ENCODE measurements around the gene SH2D4B. TPM values are rescaled to one million over a fixed set of nuclear protein-coding genes. Genes with fewer than 3 reads are reported as not detected.

The SH2D4B gene
- total RNA-seq, 2 donors from 2014 or later: 0.92 TPM; not detected in 1

DNA sequence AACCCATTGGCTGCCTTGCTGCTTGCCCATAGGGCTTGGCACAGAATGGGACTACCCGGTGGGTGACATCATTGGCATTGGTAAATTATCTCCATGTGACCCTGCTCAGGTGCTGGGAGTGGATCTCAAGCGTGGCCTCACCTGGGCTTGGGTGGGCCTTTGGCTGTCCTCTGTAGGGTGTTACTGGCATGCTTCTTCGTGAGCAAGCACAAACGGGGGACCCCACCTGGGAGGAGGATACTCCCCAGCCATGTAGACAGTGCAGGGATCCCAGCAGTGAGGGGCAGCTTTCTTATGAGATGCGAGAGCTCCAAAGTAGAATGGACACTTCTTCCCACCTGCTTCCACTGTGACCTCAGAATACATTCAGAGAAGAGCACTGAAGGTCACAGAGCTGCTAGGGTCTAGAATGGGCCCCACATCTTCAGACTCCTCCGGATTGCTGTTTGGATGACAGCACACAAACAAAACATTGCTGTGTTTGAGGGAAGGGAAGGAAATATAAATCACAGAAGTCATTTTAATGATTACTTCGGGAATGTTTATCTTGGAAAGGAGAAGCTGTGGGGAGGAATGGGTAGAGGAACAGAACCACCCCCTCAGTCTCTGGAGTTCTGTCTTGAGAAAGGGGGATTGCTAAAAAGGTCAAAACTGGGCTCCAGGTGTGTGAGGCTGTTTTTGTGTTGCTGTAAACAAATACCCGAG is 75.9 kb downstream of the SH2D4B start:
- H3K4me1 ChIP-seq (ENCODE audit: control insufficient read depth in 1 of 2, low read depth in 2 of 2): peaks cover 0 to 11% of the 10 kb centered on the region in 2 donors
- DNase-seq (ENCODE audit: low spot score): no peak
- no peak overlapping the region for H3K4me3 ChIP-seq
- TF ChIP-seq, protein P1, sequence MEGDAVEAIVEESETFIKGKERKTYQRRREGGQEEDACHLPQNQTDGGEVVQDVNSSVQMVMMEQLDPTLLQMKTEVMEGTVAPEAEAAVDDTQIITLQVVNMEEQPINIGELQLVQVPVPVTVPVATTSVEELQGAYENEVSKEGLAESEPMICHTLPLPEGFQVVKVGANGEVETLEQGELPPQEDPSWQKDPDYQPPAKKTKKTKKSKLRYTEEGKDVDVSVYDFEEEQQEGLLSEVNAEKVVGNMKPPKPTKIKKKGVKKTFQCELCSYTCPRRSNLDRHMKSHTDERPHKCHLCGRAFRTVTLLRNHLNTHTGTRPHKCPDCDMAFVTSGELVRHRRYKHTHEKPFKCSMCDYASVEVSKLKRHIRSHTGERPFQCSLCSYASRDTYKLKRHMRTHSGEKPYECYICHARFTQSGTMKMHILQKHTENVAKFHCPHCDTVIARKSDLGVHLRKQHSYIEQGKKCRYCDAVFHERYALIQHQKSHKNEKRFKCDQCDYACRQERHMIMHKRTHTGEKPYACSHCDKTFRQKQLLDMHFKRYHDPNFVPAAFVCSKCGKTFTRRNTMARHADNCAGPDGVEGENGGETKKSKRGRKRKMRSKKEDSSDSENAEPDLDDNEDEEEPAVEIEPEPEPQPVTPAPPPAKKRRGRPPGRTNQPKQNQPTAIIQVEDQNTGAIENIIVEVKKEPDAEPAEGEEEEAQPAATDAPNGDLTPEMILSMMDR (IDR thresholded peaks at IDR 0.05): no peak
- H3K9me3 ChIP-seq: no peaks in the 10 kb centered on the region
- no peak for ATAC-seq (ENCODE audit: insufficient number of reproducible peaks, low FRiP score, low read depth)
- H3K27me3 ChIP-seq (replicated peaks; ENCODE audit: insufficient read depth): no peaks in the 10 kb centered on the region
- no peak overlapping the region for H3K27ac ChIP-seq
- H3K36me3 ChIP-seq: no peaks in the 10 kb centered on the region

GRCh38 chr10:80614576-80615416 is 77.1 kb downstream of the SH2D4B start:
- Histone ChIP-seq H3K27ac (no peak overlapping the region), H3K36me3 (no peaks in the 10 kb centered on the region), H3K9me3 (no peaks in the 10 kb centered on the region), H3K4me1 (ENCODE audit: control insufficient read depth in 1 of 2, low read depth in 2 of 2) (peaks cover 0 to 11% of the 10 kb centered on the region in 2 donors), H3K27me3 (replicated peaks; ENCODE audit: insufficient read depth) (no peaks in the 10 kb centered on the region), H3K4me3 (no peak overlapping the region)
- DNase-seq (ENCODE audit: low spot score) (no peak), ATAC-seq (ENCODE audit: insufficient number of reproducible peaks, low FRiP score, low read depth) (no peak)
- TF ChIP-seq, protein P1 (IDR thresholded peaks at IDR 0.05): no peak

- TF ChIP-seq, protein P1 (IDR thresholded peaks at IDR 0.05): no peak
- no peaks in the 10 kb centered on the region for H3K36me3 ChIP-seq
- no peak overlapping the region for H3K4me3 ChIP-seq
- H3K27ac ChIP-seq: no peak overlapping the region
- H3K4me1 ChIP-seq (ENCODE audit: control insufficient read depth in 1 of 2, low read depth in 2 of 2): no peaks in the 10 kb centered on the region
- DNase-seq (ENCODE audit: low spot score) (no peak), ATAC-seq (ENCODE audit: insufficient number of reproducible peaks, low FRiP score, low read depth) (no peak)
- no peaks in the 10 kb centered on the region for H3K27me3 ChIP-seq (replicated peaks; ENCODE audit: insufficient read depth)
- H3K9me3 ChIP-seq: no peaks in the 10 kb centered on the region
Observed at GRCh38 chr10:80617807-80618206, 80.1 kb downstream of the SH2D4B start.

GRCh38 chr10:80619036-80619435 is 81.3 kb downstream of the SH2D4B start:
- ATAC-seq (ENCODE audit: insufficient number of reproducible peaks, low FRiP score, low read depth): no peak
- TF ChIP-seq, protein P1 (IDR thresholded peaks at IDR 0.05): no peak
- no peak overlapping the region for H3K27ac ChIP-seq
- H3K9me3 ChIP-seq: no peaks in the 10 kb centered on the region
- no peak for DNase-seq (ENCODE audit: low spot score)
- no peaks in the 10 kb centered on the region for H3K27me3 ChIP-seq (replicated peaks; ENCODE audit: insufficient read depth)
- no peaks in the 10 kb centered on the region for H3K36me3 ChIP-seq
- H3K4me3 ChIP-seq: no peak overlapping the region
- H3K4me1 ChIP-seq (ENCODE audit: control insufficient read depth in 1 of 2, low read depth in 2 of 2): no peaks in the 10 kb centered on the region

- TF ChIP-seq, protein P1 (IDR thresholded peaks at IDR 0.05): no peak
- H3K27me3 ChIP-seq (replicated peaks; ENCODE audit: insufficient read depth): no peaks in the 10 kb centered on the region
- H3K9me3 ChIP-seq: no peaks in the 10 kb centered on the region
- no peaks in the 10 kb centered on the region for H3K36me3 ChIP-seq
- H3K4me1 ChIP-seq (ENCODE audit: control insufficient read depth in 1 of 2, low read depth in 2 of 2): no peaks in the 10 kb centered on the region
- DNase-seq (ENCODE audit: low spot score) (no peak), ATAC-seq (ENCODE audit: insufficient number of reproducible peaks, low FRiP score, low read depth) (no peak)
- no peak overlapping the region for H3K4me3 ChIP-seq
- H3K27ac ChIP-seq: no peak overlapping the region
Observed at GRCh38 chr10:80622153-80622552, 84.5 kb downstream of the SH2D4B start.
